A549 (cell line): Measurements from ENCODE around the gene SULF2.

ENCODE experiments used
- CTCF ChIP-seq: fragments of >200 bp; sonication (Bioruptor Twin); formaldehyde crosslinking; IDR thresholded peaks from 3 replicates; pipeline ENCODE4 v1.5.1; 2016
- KDM1A ChIP-seq: fragments of 200-600 bp; sonication (generic); IDR thresholded peaks from 2 replicates; pipeline ENCODE4 v1.6.1; 2016; ENCODE audit warnings: low read depth, mild to moderate bottlenecking
- MYC ChIP-seq: IDR thresholded peaks from 2 replicates; pipeline ENCODE4 v1.6.1; 2012; ENCODE audit warnings: mild to moderate bottlenecking, inconsistent platforms, low read length, improper control_type of control experiment, borderline replicate concordance

- TF ChIP-seq KDM1A, result no peak
- TF ChIP-seq CTCF, result no peak
- no peak for TF ChIP-seq MYC
These were observed 115.8 kb downstream of the SULF2 start for GRCh38 chr20:47669489-47669888.
